Heart left ventricle (tissue), 13 donors: Measurements from ENCODE around the gene MAFG.

Experiments used
- POLR2A ChIP-seq, 2 donors: fragments of 450-650 bp; IDR thresholded peaks; one replicate each; pipeline ENCODE4 v1.6.1; 2017; ENCODE audit warnings: antibody characterized with exemption in 2 of 2, mild to moderate bottlenecking in 2 of 2, moderate library complexity in 2 of 2
- TF ChIP-seq, protein P1 (sequence below), 12 donors: fragments of 200-600 bp; sonication (generic) in 4 of 12; IDR thresholded peaks; one replicate each; pipeline versions ENCODE4 v1.5.0 to v1.8.0; 2018 to 2022; ENCODE audit warnings: antibody characterized with exemption in 12 of 12, mild to moderate bottlenecking in 5 of 12
- donor health status: ischemic (EF 13 %, LVEDD 7.1; RV severe dilation, severe dysfunction).
- donor health status: DM: no; HTN: yes; CAD: no.
- donor health status: DM: no; HTN: no; CAD: no.
- donor health status: ischemic (EF 25% LVEDD 6.9; RV normal size, moderate dysfunction).
- donor health status: ischemic (EF 25% LVEDD 5.7; RV mildly dilated, moderate dysfunction).
- donor health status: ischemic (EF 35%, LVEDD 5.7; RV mildly dilated, moderate dysfunction).
- donor health status: nonischemic (EF 11% LVEDD 7.7; RV severe dilation, severe dysfunction).
- donor health status: DM: yes; HTN: yes; CAD: no.
- donor health status: PGD.
- donor health status: ischemic (EF 29% LVEDD 5.4; RV normal size, mild dysfunction).
- donor health status: nonischemic (EF 23%, LVEDD 6.1; RV moderate dilation, normal function).

DNA sequence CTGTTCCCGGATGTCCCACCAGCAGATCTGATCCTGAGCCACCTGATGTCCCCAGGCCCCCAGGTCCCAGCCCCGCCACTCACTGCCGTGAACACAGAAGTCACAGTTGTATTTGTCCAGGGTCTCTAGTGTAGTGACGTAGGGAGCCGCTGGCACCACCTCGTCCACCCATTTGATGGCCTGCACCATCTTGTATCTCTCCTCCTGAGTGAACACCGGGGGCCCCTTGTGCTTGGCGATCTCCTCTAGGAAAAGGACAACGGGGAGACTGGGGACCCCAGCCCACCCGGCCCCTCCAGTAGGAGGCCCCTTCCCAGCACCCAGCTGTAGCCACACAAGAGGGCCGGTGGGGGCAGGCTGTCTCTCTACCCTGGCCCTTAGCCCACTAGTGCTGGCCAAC lies 18.7 kb downstream of the MAFG start:
- TF ChIP-seq, protein P1, sequence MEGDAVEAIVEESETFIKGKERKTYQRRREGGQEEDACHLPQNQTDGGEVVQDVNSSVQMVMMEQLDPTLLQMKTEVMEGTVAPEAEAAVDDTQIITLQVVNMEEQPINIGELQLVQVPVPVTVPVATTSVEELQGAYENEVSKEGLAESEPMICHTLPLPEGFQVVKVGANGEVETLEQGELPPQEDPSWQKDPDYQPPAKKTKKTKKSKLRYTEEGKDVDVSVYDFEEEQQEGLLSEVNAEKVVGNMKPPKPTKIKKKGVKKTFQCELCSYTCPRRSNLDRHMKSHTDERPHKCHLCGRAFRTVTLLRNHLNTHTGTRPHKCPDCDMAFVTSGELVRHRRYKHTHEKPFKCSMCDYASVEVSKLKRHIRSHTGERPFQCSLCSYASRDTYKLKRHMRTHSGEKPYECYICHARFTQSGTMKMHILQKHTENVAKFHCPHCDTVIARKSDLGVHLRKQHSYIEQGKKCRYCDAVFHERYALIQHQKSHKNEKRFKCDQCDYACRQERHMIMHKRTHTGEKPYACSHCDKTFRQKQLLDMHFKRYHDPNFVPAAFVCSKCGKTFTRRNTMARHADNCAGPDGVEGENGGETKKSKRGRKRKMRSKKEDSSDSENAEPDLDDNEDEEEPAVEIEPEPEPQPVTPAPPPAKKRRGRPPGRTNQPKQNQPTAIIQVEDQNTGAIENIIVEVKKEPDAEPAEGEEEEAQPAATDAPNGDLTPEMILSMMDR (IDR thresholded peaks at IDR 0.05) = no peak
- no peak for TF ChIP-seq POLR2A (IDR thresholded peaks at IDR 0.05)
